ENCODE results near the gene ZNF888. TPM values are rescaled to one million over a fixed set of nuclear protein-coding genes. Genes with fewer than 3 reads are reported as not detected.

Gene ZNF888
- total and polyA plus RNA-seq, 9 of the 15 experiments (the other 6 are each of a cell fraction or from before 2014, with no cell fraction given), result 1.6 to 13.3 (median 9.9) TPM

- TF ChIP-seq RERE (CRISPR knock-in tag; IDR thresholded peaks at IDR 0.05; ENCODE audit: borderline replicate concordance), result no peak
- peak; percentile 78 for TF ChIP-seq HINFP (tag; conservative IDR thresholded peaks at IDR 0.05; ENCODE audit: low read depth)
- no peak for TF ChIP-seq HMGXB4 (CRISPR knock-in tag; IDR thresholded peaks at IDR 0.05)
- TF ChIP-seq NCOA6 (IDR thresholded peaks at IDR 0.05), result no peak
- TF ChIP-seq MBD1 (CRISPR knock-in tag; IDR thresholded peaks at IDR 0.05), result no peak
- TF ChIP-seq ZBTB8A (IDR thresholded peaks at IDR 0.05; ENCODE audit: partially characterized antibody), result no peak
- TF ChIP-seq HCFC1 (IDR thresholded peaks at IDR 0.05; ENCODE audit: low read depth, low read length), result no peak
- no peak for TF ChIP-seq DNMT1 (IDR thresholded peaks at IDR 0.05)
- TF ChIP-seq MAFF (IDR thresholded peaks at IDR 0.05; ENCODE audit: low read length), result peak; percentile 86
- TF ChIP-seq NEUROD1 (IDR thresholded peaks at IDR 0.05; ENCODE audit: borderline replicate concordance, low read depth, low read length, partially characterized antibody), result peak; percentile 72
- TF ChIP-seq ZC3H8 (IDR thresholded peaks at IDR 0.05), result no peak
- no peak for TF ChIP-seq ZNF384 (IDR thresholded peaks at IDR 0.05; ENCODE audit: low read depth, low read length)
- peak; percentile 20 to 41; a peak in 2 of 4 replicates for TF ChIP-seq NRF1 (conservative IDR thresholded peaks at IDR 0.05 in 1 of 2, IDR thresholded peaks at IDR 0.05 in 1 of 2)
- no peak for TF ChIP-seq ZBTB5 (IDR thresholded peaks at IDR 0.05)
- TF ChIP-seq HOXB6 (CRISPR knock-in tag; IDR thresholded peaks at IDR 0.05; ENCODE audit: borderline replicate concordance), result no peak
Measured at GRCh38 chr19:52936151-52936953, 13.1 kb upstream of the ZNF888 start (continued).
